ENCODE results near the gene ATF3. TPM values are rescaled to one million over a fixed set of nuclear protein-coding genes. Genes with fewer than 3 reads are reported as not detected.

Gene ATF3
- total RNA-seq, 2 experiments from 2014 or later: 2.7 to 2.9 TPM

GRCh38 chr1:212600071-212600915 is 8.3 kb upstream of the ATF3 start:
- Histone ChIP-seq H3K4me1 (ENCODE audit: insufficient read depth, low read length, poor library complexity, severe bottlenecking) (no peaks in the 10 kb centered on the region), H3K36me3 (ENCODE audit: insufficient read depth, low read length) (no peaks in the 10 kb centered on the region), H3K4me2 (ENCODE audit: low read length) (no peak overlapping the region), H2AFZ (ENCODE audit: low read length) (no peak overlapping the region), H3K27ac (ENCODE audit: low read depth, low read length, poor library complexity, severe bottlenecking) (no peak overlapping the region), H3K4me3 (ENCODE audit: low read depth, low read length, poor library complexity, severe bottlenecking) (no peak overlapping the region), H3K9me3 (ENCODE audit: low read length) (no peaks in the 10 kb centered on the region), H4K20me1 (ENCODE audit: insufficient read depth, low read length) (no peaks in the 10 kb centered on the region), H3K79me2 (ENCODE audit: insufficient read depth, low read depth, low read length) (no peaks in the 10 kb centered on the region), H3K9me2 (ENCODE audit: insufficient read depth, low read length) (no peaks in the 10 kb centered on the region)
- no peak for DNase-seq (ENCODE audit: low spot score)
- CTCF ChIA-PET (ENCODE audit: unreplicated experiment): no interaction called here
- POLR2A ChIA-PET: no interaction called here
- intact Hi-C loops (cut with micrococcal nuclease; ENCODE audit: unreplicated experiment): no loop called here
- no TSS peak for BruUV-seq (replicated peaks)
- TF ChIP-seq CTCF (conservative IDR thresholded peaks at IDR 0.05; ENCODE audit: low read length) (no peak), EZH2phosphoT487 (IDR thresholded peaks at IDR 0.05; ENCODE audit: borderline replicate concordance, low read depth, low read length) (no peak)

- BruUV-seq (replicated peaks): no TSS peak
- Histone ChIP-seq H3K4me1 (ENCODE audit: insufficient read depth, low read length, poor library complexity, severe bottlenecking) (no peaks in the 10 kb centered on the region), H3K36me3 (ENCODE audit: insufficient read depth, low read length) (no peaks in the 10 kb centered on the region), H4K20me1 (ENCODE audit: insufficient read depth, low read length) (no peaks in the 10 kb centered on the region), H2AFZ (ENCODE audit: low read length) (no peak overlapping the region), H3K4me3 (ENCODE audit: low read depth, low read length, poor library complexity, severe bottlenecking) (no peak overlapping the region), H3K79me2 (ENCODE audit: insufficient read depth, low read depth, low read length) (no peaks in the 10 kb centered on the region), H3K9me3 (ENCODE audit: low read length) (no peaks in the 10 kb centered on the region), H3K4me2 (ENCODE audit: low read length) (no peak overlapping the region), H3K27ac (ENCODE audit: low read depth, low read length, poor library complexity, severe bottlenecking) (no peak overlapping the region), H3K9me2 (ENCODE audit: insufficient read depth, low read length) (no peaks in the 10 kb centered on the region)
- ChIA-PET POLR2A (no interaction called here), CTCF (ENCODE audit: unreplicated experiment) (no interaction called here)
- TF ChIP-seq EZH2phosphoT487 (IDR thresholded peaks at IDR 0.05; ENCODE audit: borderline replicate concordance, low read depth, low read length) (no peak), CTCF (conservative IDR thresholded peaks at IDR 0.05; ENCODE audit: low read length) (no peak)
- no peak for DNase-seq (ENCODE audit: low spot score)
- intact Hi-C loops (cut with micrococcal nuclease; ENCODE audit: unreplicated experiment): no loop called here
Observed at GRCh38 chr1:212600980-212601379, 7.6 kb upstream of the ATF3 start.

GRCh38 chr1:212601524-212601923 is 7.0 kb upstream of the ATF3 start:
- TF ChIP-seq CTCF (conservative IDR thresholded peaks at IDR 0.05; ENCODE audit: low read length): no peak
- TF ChIP-seq EZH2phosphoT487 (IDR thresholded peaks at IDR 0.05; ENCODE audit: borderline replicate concordance, low read depth, low read length): no peak
- Histone ChIP-seq H3K27ac (ENCODE audit: low read depth, low read length, poor library complexity, severe bottlenecking) (no peak overlapping the region), H3K36me3 (ENCODE audit: insufficient read depth, low read length) (no peaks in the 10 kb centered on the region), H3K79me2 (ENCODE audit: insufficient read depth, low read depth, low read length) (no peaks in the 10 kb centered on the region), H3K9me3 (ENCODE audit: low read length) (no peaks in the 10 kb centered on the region), H3K9me2 (ENCODE audit: insufficient read depth, low read length) (no peaks in the 10 kb centered on the region), H3K4me3 (ENCODE audit: low read depth, low read length, poor library complexity, severe bottlenecking) (no peak overlapping the region), H2AFZ (ENCODE audit: low read length) (no peak overlapping the region), H4K20me1 (ENCODE audit: insufficient read depth, low read length) (no peaks in the 10 kb centered on the region), H3K4me2 (ENCODE audit: low read length) (no peak overlapping the region), H3K4me1 (ENCODE audit: insufficient read depth, low read length, poor library complexity, severe bottlenecking) (no peaks in the 10 kb centered on the region)
- CTCF ChIA-PET (ENCODE audit: unreplicated experiment): no interaction called here
- intact Hi-C loops (cut with micrococcal nuclease; ENCODE audit: unreplicated experiment): no loop called here
- POLR2A ChIA-PET: interaction anchor here (1.3 kb wide), 1 partner anchor 12 kb away, joined by 3 read pairs; no protein-coding TSS in a partner anchor
- BruUV-seq (replicated peaks): no TSS peak
- no peak for DNase-seq (ENCODE audit: low spot score)
